K562 (cell line): ENCODE measurements around the gene MYO1D.

Experiments used
- BCL6 ChIP-seq: fragments of 250-450 bp; sonication (Bioruptor Pico); IDR thresholded peaks from 2 replicates; pipeline ENCODE4 v1.4.0; 2020
- ZNF274 ChIP-seq: IDR thresholded peaks from 2 replicates; pipeline ENCODE4 v1.6.1; 2011; ENCODE audit warnings: low read depth, mild to moderate bottlenecking, low read length, moderate library complexity, borderline replicate concordance
- TF ChIP-seq, protein P1 (sequence below): sonication (generic); formaldehyde crosslinking; IDR thresholded peaks from 2 replicates; pipeline ENCODE4 v1.9.0; 2022; ENCODE audit warnings: mild to moderate bottlenecking, missing genetic modification reagents
- TF ChIP-seq, protein P2 (sequence below): fragments of 250-450 bp; sonication (Bioruptor Pico); IDR thresholded peaks from 2 replicates; pipeline ENCODE4 v1.5.1; 2021; ENCODE audit warnings: mild to moderate bottlenecking
- TF ChIP-seq, protein P3 (sequence below), 3 experiments: IDR thresholded peaks in 2 of 3; conservative IDR thresholded peaks in 1 of 3; 2 replicates each; pipeline ENCODE4 v1.5.1; 2011 to 2012; ENCODE audit warnings: low read length in 3 of 3, mild to moderate bottlenecking in 3 of 3, control low read depth in 2 of 3, improper control_type of control experiment in 1 of 3, inconsistent platforms in 1 of 3, low read depth in 1 of 3, mixed read lengths in 1 of 3, moderate library complexity in 1 of 3; ENCODE audit not compliant: insufficient read depth in 2 of 3
- TF ChIP-seq, protein P4 (sequence below): fragments of 450-650 bp; formaldehyde crosslinking; IDR thresholded peaks from 2 replicates; pipeline ENCODE4 v1.4.0; 2020; ENCODE audit warnings: mild to moderate bottlenecking, moderate library complexity

DNA sequence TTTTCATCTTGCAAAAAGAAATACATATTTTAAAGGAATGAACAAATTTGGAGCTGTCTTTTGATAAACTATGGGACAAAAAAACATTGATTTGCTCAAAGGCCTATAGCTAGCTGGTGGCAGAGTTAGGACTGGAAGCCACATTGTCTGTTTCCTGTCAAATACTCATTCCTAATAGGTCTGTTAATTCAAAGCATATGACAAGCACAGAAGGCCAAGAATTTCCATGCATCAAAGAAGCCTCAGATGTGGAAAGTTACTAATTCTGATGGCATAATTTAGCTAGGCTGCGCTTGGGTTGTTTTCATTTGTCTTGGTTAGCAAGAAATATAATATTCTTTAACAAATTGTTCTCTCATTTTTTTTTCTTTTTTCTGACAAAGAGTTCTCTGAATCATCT is 292.1 kb downstream of the MYO1D start:
- TF ChIP-seq, protein P1, sequence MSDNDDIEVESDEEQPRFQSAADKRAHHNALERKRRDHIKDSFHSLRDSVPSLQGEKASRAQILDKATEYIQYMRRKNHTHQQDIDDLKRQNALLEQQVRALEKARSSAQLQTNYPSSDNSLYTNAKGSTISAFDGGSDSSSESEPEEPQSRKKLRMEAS (CRISPR knock-in tag): no peak
- TF ChIP-seq, protein P2, sequence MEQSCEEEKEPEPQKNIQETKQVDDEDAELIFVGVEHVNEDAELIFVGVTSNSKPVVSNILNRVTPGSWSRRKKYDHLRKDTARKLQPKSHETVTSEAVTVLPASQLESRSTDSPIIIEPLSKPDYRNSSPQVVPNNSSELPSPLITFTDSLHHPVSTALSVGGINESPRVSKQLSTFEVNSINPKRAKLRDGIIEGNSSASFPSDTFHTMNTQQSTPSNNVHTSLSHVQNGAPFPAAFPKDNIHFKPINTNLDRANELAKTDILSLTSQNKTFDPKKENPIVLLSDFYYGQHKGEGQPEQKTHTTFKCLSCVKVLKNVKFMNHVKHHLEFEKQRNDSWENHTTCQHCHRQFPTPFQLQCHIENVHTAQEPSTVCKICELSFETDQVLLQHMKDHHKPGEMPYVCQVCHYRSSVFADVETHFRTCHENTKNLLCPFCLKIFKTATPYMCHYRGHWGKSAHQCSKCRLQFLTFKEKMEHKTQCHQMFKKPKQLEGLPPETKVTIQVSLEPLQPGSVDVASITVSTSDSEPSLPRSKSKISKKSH (CRISPR knock-in tag): no peak
- TF ChIP-seq, protein P3, sequence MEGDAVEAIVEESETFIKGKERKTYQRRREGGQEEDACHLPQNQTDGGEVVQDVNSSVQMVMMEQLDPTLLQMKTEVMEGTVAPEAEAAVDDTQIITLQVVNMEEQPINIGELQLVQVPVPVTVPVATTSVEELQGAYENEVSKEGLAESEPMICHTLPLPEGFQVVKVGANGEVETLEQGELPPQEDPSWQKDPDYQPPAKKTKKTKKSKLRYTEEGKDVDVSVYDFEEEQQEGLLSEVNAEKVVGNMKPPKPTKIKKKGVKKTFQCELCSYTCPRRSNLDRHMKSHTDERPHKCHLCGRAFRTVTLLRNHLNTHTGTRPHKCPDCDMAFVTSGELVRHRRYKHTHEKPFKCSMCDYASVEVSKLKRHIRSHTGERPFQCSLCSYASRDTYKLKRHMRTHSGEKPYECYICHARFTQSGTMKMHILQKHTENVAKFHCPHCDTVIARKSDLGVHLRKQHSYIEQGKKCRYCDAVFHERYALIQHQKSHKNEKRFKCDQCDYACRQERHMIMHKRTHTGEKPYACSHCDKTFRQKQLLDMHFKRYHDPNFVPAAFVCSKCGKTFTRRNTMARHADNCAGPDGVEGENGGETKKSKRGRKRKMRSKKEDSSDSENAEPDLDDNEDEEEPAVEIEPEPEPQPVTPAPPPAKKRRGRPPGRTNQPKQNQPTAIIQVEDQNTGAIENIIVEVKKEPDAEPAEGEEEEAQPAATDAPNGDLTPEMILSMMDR (IDR thresholded peaks at IDR 0.05 in 2 of 3, conservative IDR thresholded peaks at IDR 0.05 in 1 of 3; ENCODE audit: insufficient read depth in 2 of 3, low read depth in 1 of 3, low read length in 3 of 3): no peak
- TF ChIP-seq ZNF274 (no peak), BCL6 (CRISPR knock-in tag) (no peak)
- TF ChIP-seq, protein P4, sequence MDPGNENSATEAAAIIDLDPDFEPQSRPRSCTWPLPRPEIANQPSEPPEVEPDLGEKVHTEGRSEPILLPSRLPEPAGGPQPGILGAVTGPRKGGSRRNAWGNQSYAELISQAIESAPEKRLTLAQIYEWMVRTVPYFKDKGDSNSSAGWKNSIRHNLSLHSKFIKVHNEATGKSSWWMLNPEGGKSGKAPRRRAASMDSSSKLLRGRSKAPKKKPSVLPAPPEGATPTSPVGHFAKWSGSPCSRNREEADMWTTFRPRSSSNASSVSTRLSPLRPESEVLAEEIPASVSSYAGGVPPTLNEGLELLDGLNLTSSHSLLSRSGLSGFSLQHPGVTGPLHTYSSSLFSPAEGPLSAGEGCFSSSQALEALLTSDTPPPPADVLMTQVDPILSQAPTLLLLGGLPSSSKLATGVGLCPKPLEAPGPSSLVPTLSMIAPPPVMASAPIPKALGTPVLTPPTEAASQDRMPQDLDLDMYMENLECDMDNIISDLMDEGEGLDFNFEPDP (CRISPR knock-in tag): no peak
